GM19351 (cell line): ENCODE measurements around the gene PRMT7.

Source experiments
- ATAC-seq: cut with Tn5 transposase; IDR thresholded peaks from one replicate; pipeline ENCODE4 v1.9.1; 2021; ENCODE audit warnings: mild to moderate bottlenecking, moderate library complexity; ENCODE audit not compliant: unreplicated experiment

The PRMT7 gene

GRCh38 chr16:68389006-68389405 lies 78.2 kb downstream of the PRMT7 start:
- ATAC-seq, result no peak

- ATAC-seq, result no peak
Observed at GRCh38 chr16:68389750-68390371, 79.0 kb downstream of the PRMT7 start.

- ATAC-seq, result no peak
Observed at GRCh38 chr16:68393333-68393732, 82.5 kb downstream of the PRMT7 start.

- ATAC-seq, result no peak
Observed at GRCh38 chr16:68395167-68395786, 84.5 kb downstream of the PRMT7 start.

- ATAC-seq, result no peak
Observed at GRCh38 chr16:68395815-68396214, 85.0 kb downstream of the PRMT7 start.

- no peak for ATAC-seq
Observed at GRCh38 chr16:68396481-68396880, 85.7 kb downstream of the PRMT7 start.

GRCh38 chr16:68397710-68398201 lies 86.9 kb downstream of the PRMT7 start:
- ATAC-seq, result no peak

- ATAC-seq, result no peak
Observed at GRCh38 chr16:68399456-68399855, 88.6 kb downstream of the PRMT7 start.

- no peak for ATAC-seq
Observed at GRCh38 chr16:68400083-68400923, 89.5 kb downstream of the PRMT7 start.

- no peak for ATAC-seq
Observed at GRCh38 chr16:68400924-68401460, 90.2 kb downstream of the PRMT7 start.

- no peak for ATAC-seq
Observed at GRCh38 chr16:68401871-68402747, 91.3 kb downstream of the PRMT7 start.

- no peak for ATAC-seq
Observed at GRCh38 chr16:68402748-68403040, 91.9 kb downstream of the PRMT7 start.

GRCh38 chr16:68403177-68403576 lies 92.4 kb downstream of the PRMT7 start:
- ATAC-seq, result no peak

- ATAC-seq, result no peak
Observed at GRCh38 chr16:68403704-68404103, 92.9 kb downstream of the PRMT7 start.

- ATAC-seq, result no peak
Observed at GRCh38 chr16:68404736-68405345, 94.0 kb downstream of the PRMT7 start.

GRCh38 chr16:68406458-68407152 lies 95.8 kb downstream of the PRMT7 start:
- no peak for ATAC-seq
